Gastrocnemius medialis (tissue), 4 donors: ENCODE data around the gene CHST11. TPM values are rescaled to one million over a fixed set of nuclear protein-coding genes. Genes with fewer than 3 reads are reported as not detected.
"Not testable (repeated sequence)": the region's sequence is repeated elsewhere in the genome, so short reads cannot be mapped to it uniquely, and the experiment has no call there.

Experiments used
- ATAC-seq, 2 donors: fragments of 150-250 bp; one replicate each; pipeline ENCODE4 v1.9.1; 2016
- DNase-seq, 2 donors: peaks; one replicate each; pipeline ENCODE4 v3.0.0-alpha.2; 2019
- H3K27ac ChIP-seq, 4 donors: fragments of 200-600 bp; sonication (generic); 1 replicate in 1 of 4; 2 replicates in 3 of 4; pipeline ENCODE4 v1.5.1; 2016 to 2018; ENCODE audit warnings: mild to moderate bottlenecking in 2 of 4, moderate library complexity in 1 of 4
- H3K27me3 ChIP-seq, 3 donors: fragments of 200-600 bp; sonication (generic) in 2 of 3; 1 replicate in 1 of 3; 2 replicates in 2 of 3; pipeline versions ENCODE4 v1.5.1 to v1.6.0; 2016 to 2019; ENCODE audit warnings: mild to moderate bottlenecking in 1 of 3, moderate library complexity in 1 of 3
- H3K36me3 ChIP-seq, 2 donors: fragments of 200-600 bp; sonication (generic) in 1 of 2; one replicate each; pipeline ENCODE4 v1.5.1; 2017 to 2018
- H3K4me1 ChIP-seq, 2 donors: fragments of 200-600 bp; sonication (generic) in 1 of 2; one replicate each; pipeline ENCODE4 v1.5.1; 2016 to 2017; ENCODE audit warnings: mild to moderate bottlenecking in 2 of 2
- H3K4me3 ChIP-seq, 4 donors: fragments of 200-600 bp; sonication (generic) in 3 of 4; 1 replicate in 1 of 4; 2 replicates in 3 of 4; pipeline ENCODE4 v1.5.1; 2016 to 2019; ENCODE audit warnings: mild to moderate bottlenecking in 2 of 4
- H3K9me3 ChIP-seq, 3 donors: fragments of 200-600 bp; sonication (generic) in 2 of 3; 1 replicate in 1 of 3; 2 replicates in 2 of 3; pipeline ENCODE4 v1.5.1; 2016 to 2019
- POLR2A ChIP-seq, 2 donors: fragments of 450-650 bp; IDR thresholded peaks; one replicate each; pipeline ENCODE4 v1.6.1; 2017; ENCODE audit warnings: antibody characterized with exemption in 2 of 2, mild to moderate bottlenecking in 2 of 2, moderate library complexity in 2 of 2
- in situ Hi-C, 4 donors: fragments of 200-750 bp; cut with MboI; loops; one replicate each; pipeline versions ENCODE4 v1.15.0 to v1.8.0; 2017; ENCODE audit warnings: low sequenced_read_pairs in 4 of 4
- intact Hi-C: fragments of 100-400 bp; cut with DNase I; formaldehyde crosslinking; loops from one replicate; pipeline ENCODE4 v1.15.1; 2023; ENCODE audit warnings: low total_unique reads
- total RNA-seq, 4 donors: library from RNA; depleted of rRNA; stranded (reverse); fragments of >200 nt; gene quantifications; one replicate each; pipeline versions ENCODE4 v1.1.0 to v1.2.3, GENCODE V29; 2016
- TF ChIP-seq, protein P1 (sequence below), 5 experiments: fragments of 450-650 bp in 3 of 5; fragments of 200-600 bp in 2 of 5; sonication (generic) in 2 of 5; IDR thresholded peaks in 4 of 5; conservative IDR thresholded peaks in 1 of 5; 1 replicate in 4 of 5; 2 replicates in 1 of 5; pipeline ENCODE4 v1.5.1; 2016 to 2019; ENCODE audit warnings: antibody characterized with exemption in 5 of 5, mild to moderate bottlenecking in 3 of 5, moderate library complexity in 3 of 5

CHST11 gene
- total RNA-seq, 4 donors from 2014 or later = 0.17 to 2.1 (median 1.4) TPM

DNA sequence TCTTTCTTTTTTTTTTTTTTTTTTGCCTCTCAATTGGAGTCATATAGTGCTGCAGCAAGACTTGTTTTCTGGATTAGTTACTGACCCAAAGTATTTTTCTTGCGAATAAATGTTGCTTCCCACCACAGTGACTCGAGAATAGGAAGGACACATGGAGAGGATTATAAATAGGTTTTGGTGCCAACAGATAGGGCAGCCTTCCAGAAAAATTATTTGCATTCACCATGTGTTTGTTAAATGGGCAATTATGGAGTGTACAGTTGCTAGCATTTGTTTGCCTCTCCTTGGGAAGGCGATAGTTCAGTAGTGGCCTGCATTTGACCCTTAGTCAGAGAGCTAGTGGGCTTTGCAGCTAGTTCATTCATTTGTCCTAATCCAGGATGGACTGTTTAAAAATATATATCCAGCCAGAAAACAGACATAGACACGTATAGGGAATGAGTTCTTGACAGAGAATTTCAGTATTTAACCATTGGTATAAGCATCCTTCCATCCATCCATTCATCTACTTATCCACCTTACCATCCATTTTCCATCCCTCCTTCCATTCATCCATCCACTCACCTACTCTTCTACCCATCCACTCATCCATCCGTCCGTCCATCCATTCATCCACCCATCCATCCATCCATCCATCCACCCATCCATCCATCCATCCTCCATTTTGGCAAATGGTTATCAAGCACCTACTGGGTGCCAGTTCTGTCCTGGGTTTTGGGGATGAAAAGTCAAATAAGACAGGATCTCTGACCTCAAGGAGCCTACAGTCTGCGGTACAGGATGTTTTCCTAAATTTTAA, 67.5 kb downstream of the CHST11 start:
- ATAC-seq = no peak
- H3K4me3 ChIP-seq = no peak overlapping the region
- H3K36me3 ChIP-seq = no peaks in the 10 kb centered on the region
- no peak for DNase-seq
- intact Hi-C loops = no loop called here
- in situ Hi-C loops = no loop called here
- no peaks in the 10 kb centered on the region for H3K27me3 ChIP-seq
- no peak overlapping the region for H3K27ac ChIP-seq
- no peak for TF ChIP-seq POLR2A (IDR thresholded peaks at IDR 0.05)
- TF ChIP-seq, protein P1, sequence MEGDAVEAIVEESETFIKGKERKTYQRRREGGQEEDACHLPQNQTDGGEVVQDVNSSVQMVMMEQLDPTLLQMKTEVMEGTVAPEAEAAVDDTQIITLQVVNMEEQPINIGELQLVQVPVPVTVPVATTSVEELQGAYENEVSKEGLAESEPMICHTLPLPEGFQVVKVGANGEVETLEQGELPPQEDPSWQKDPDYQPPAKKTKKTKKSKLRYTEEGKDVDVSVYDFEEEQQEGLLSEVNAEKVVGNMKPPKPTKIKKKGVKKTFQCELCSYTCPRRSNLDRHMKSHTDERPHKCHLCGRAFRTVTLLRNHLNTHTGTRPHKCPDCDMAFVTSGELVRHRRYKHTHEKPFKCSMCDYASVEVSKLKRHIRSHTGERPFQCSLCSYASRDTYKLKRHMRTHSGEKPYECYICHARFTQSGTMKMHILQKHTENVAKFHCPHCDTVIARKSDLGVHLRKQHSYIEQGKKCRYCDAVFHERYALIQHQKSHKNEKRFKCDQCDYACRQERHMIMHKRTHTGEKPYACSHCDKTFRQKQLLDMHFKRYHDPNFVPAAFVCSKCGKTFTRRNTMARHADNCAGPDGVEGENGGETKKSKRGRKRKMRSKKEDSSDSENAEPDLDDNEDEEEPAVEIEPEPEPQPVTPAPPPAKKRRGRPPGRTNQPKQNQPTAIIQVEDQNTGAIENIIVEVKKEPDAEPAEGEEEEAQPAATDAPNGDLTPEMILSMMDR (IDR thresholded peaks at IDR 0.05 in 4 of 5, conservative IDR thresholded peaks at IDR 0.05 in 1 of 5) = no peak
- H3K4me1 ChIP-seq = no peaks in the 10 kb centered on the region
- H3K9me3 ChIP-seq = no peaks in the 10 kb centered on the region

DNA sequence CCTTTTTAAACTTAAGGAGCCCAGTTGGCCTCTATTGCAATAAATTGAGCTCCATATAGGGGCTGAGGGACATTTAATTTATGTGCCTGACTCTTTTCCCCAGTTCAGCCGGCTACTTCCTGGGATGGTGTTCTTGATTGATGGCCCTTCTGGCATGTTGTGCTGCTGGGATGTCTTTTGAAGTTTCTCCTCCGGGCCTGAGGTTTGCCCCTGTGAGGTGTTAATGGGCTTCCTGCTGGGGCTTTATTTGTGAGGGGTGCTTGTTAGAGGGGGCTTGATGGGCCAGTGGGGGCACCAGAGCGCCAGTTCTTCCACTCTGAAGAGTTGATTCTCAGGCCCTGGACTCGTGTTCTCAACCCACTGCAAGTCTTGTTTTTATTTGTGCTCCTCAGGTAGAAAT, 69.6 kb downstream of the CHST11 start:
- H3K4me1 ChIP-seq = no peaks in the 10 kb centered on the region
- DNase-seq (no peak), ATAC-seq (no peak)
- H3K27ac ChIP-seq = no peak overlapping the region
- H3K36me3 ChIP-seq = no peaks in the 10 kb centered on the region
- intact Hi-C loops = no loop called here
- no peaks in the 10 kb centered on the region for H3K27me3 ChIP-seq
- in situ Hi-C loops = no loop called here
- H3K9me3 ChIP-seq = no peaks in the 10 kb centered on the region
- H3K4me3 ChIP-seq = no peak overlapping the region
- TF ChIP-seq, protein P1 (IDR thresholded peaks at IDR 0.05 in 4 of 5, conservative IDR thresholded peaks at IDR 0.05 in 1 of 5) = no peak
- no peak for TF ChIP-seq POLR2A (IDR thresholded peaks at IDR 0.05)

DNA sequence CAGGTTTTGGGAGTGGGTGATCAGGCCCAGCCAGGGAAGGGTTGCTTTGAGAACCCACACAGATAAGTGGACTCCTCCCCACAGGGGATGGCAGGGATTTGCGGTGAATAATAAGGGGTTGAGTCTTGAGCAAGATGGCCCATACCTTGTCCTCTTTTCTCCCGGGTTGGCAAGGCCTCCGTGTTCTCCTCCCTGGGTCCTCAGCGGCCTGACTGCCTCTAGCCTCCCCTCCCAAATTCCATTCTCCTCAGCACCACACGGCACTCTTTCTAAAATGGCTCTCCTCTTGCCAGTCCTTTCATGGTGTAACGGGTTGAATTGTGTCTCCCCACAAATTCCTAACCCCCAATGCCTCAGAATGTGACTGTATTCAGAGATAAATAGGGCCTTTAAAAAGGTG, 70.0 kb downstream of the CHST11 start:
- intact Hi-C loops (no loop called here), in situ Hi-C loops (no loop called here)
- ATAC-seq (no peak), DNase-seq (no peak)
- Histone ChIP-seq H3K36me3 (no peaks in the 10 kb centered on the region), H3K4me3 (no peak overlapping the region), H3K27me3 (no peaks in the 10 kb centered on the region), H3K9me3 (no peaks in the 10 kb centered on the region), H3K27ac (no peak overlapping the region), H3K4me1 (no peaks in the 10 kb centered on the region)
- TF ChIP-seq, protein P1 (IDR thresholded peaks at IDR 0.05 in 4 of 5, conservative IDR thresholded peaks at IDR 0.05 in 1 of 5) = no peak
- TF ChIP-seq POLR2A (IDR thresholded peaks at IDR 0.05) = no peak

DNA sequence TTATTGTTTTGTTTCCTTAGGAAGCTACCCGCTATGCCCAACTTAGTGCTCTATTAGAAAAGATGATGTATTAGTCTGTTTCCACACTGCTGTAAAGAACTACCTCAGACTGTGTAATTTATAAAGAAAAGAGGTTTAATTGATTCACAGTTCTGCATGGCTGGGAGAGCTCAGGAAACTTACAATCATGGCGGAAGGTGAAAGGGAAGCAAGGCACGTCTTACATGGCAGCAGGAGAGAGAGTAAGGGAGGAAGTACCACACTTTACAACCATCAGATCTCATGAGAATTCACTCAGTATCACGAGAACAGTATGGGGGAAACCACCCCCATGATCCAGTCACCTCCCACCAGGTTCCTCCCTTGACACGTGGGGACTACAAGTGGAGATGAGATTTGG, 70.9 kb downstream of the CHST11 start:
- DNase-seq, intact Hi-C loops, H3K36me3 ChIP-seq, H3K4me3 ChIP-seq, H3K27me3 ChIP-seq, H3K4me1 ChIP-seq, ATAC-seq, in situ Hi-C loops, H3K27ac ChIP-seq, H3K9me3 ChIP-seq: not testable (repeated sequence)

DNA sequence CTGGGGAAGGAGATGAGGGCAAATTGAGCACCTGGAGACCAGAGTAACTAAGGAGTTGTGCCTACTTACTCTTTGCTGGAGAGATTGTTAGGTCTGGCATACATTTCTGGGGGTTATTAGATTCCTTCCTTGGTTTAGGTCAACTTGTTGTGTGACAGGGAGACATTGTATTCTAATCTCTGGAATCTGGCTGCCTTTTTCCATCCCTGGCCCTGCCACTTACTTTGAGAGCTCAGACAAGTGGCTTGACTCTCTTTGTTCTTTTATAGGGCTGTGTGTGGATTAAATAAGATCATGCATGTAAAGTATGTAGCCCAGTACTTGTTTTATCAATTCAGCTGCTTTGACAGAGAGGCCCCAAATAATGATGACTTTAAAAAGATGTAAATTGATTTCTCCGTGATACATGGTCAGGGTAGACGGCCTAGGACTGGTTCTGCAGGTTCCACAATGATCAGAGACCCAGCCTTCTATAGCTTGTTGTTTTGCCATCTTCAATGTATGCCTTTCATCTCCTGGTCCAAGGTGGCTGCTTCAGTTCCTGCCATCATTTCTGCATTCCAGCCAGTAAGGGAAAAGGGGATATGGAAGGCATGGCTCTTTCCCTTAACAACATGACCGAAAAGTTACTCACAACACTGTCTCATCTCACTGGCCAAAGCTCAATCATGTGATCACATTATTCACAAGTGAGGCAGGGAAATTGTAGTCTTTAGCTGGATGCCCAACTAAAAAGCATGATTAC, 72.6 kb downstream of the CHST11 start:
- H3K4me3 ChIP-seq = no peak overlapping the region
- no peak for DNase-seq
- intact Hi-C loops = no loop called here
- TF ChIP-seq, protein P1 (IDR thresholded peaks at IDR 0.05 in 4 of 5, conservative IDR thresholded peaks at IDR 0.05 in 1 of 5) = no peak
- no peak for TF ChIP-seq POLR2A (IDR thresholded peaks at IDR 0.05)
- no peaks in the 10 kb centered on the region for H3K9me3 ChIP-seq
- no peaks in the 10 kb centered on the region for H3K4me1 ChIP-seq
- in situ Hi-C loops = no loop called here
- no peaks in the 10 kb centered on the region for H3K27me3 ChIP-seq
- no peak for ATAC-seq
- H3K36me3 ChIP-seq = no peaks in the 10 kb centered on the region
- H3K27ac ChIP-seq = no peak overlapping the region
